Endodermal cell (in vitro differentiated cells): Measurements from ENCODE around the gene STAT2. TPM values are rescaled to one million over a fixed set of nuclear protein-coding genes. Genes with fewer than 3 reads are reported as not detected.
A peak's percentile ranks its signal among the peaks of the same experiment; 100 is the strongest.

ENCODE experiments used
- DNase-seq: peaks from one replicate; pipeline ENCODE4 v3.0.0-alpha.2; 2017
- H3K27ac ChIP-seq: 2 replicates; pipeline ENCODE4 v1.5.1; 2013; ENCODE audit warnings: mild to moderate bottlenecking, low read depth, low read length, moderate library complexity
- H3K27me3 ChIP-seq: 2 replicates; pipeline ENCODE4 v1.6.1; 2013; ENCODE audit warnings: mild to moderate bottlenecking, low read length, moderate library complexity; ENCODE audit not compliant: insufficient read depth, control insufficient read depth, poor library complexity, severe bottlenecking
- H3K36me3 ChIP-seq: 2 replicates; pipeline ENCODE4 v1.7.0; 2013; ENCODE audit warnings: mild to moderate bottlenecking, low read length, moderate library complexity; ENCODE audit not compliant: control insufficient read depth, insufficient read depth
- H3K4me1 ChIP-seq: one replicate; pipeline ENCODE4 v1.7.0; 2013; ENCODE audit warnings: low read length; ENCODE audit not compliant: control insufficient read depth, insufficient read depth
- H3K4me3 ChIP-seq: 2 replicates; pipeline ENCODE4 v1.5.1; 2013; ENCODE audit warnings: mild to moderate bottlenecking, low read length, moderate library complexity
- H3K9ac ChIP-seq: 2 replicates; pipeline ENCODE4 v1.6.1; 2013; ENCODE audit warnings: mild to moderate bottlenecking, low read length, moderate library complexity; ENCODE audit not compliant: poor library complexity, severe bottlenecking; ENCODE audit errors: extremely low read depth
- H3K9me3 ChIP-seq: 2 replicates; pipeline ENCODE4 v1.6.1; 2013; ENCODE audit warnings: mild to moderate bottlenecking, low read length, moderate library complexity; ENCODE audit not compliant: control insufficient read depth
- H3K27ac Mint-ChIP-seq: 2 replicates; pipeline ENCODE4 v1.8.0; 2020; ENCODE audit warnings: mixed read lengths
- H3K27me3 Mint-ChIP-seq: 2 replicates; pipeline ENCODE4 v1.8.0; 2021; ENCODE audit warnings: mild to moderate bottlenecking, mixed read lengths; ENCODE audit not compliant: insufficient read depth
- H3K36me3 Mint-ChIP-seq: 2 replicates; pipeline ENCODE4 v1.8.0; 2020; ENCODE audit warnings: low read depth, mixed read lengths
- H3K4me1 Mint-ChIP-seq: 2 replicates; pipeline ENCODE4 v1.8.0; 2020; ENCODE audit warnings: mixed read lengths
- H3K4me3 Mint-ChIP-seq: 2 replicates; pipeline ENCODE4 v1.8.0; 2020; ENCODE audit warnings: mild to moderate bottlenecking, moderate library complexity, mixed read lengths
- H3K9me3 Mint-ChIP-seq: 2 replicates; pipeline ENCODE4 v1.8.0; 2020; ENCODE audit warnings: mild to moderate bottlenecking, mixed read lengths
- CTCF ChIP-seq: fragments of 200-600 bp; sonication (generic); conservative IDR thresholded peaks from 2 replicates; pipeline ENCODE4 v1.5.0; 2021; ENCODE audit warnings: antibody characterized with exemption, mild to moderate bottlenecking
- WGBS, 2 experiments: methylation state at CpG; one replicate each; pipeline versions ENCODE4 v1.1.5 to v1.1.7; 2013; ENCODE audit warnings: missing lambda C conversion rate in 2 of 2, mixed read lengths in 1 of 2; ENCODE audit not compliant: insufficient coverage in 1 of 2, insufficient read length in 1 of 2; 5-methylcytosine and 5-hydroxymethylcytosine counted together
- total RNA-seq, 2 donors: library from RNA; stranded (reverse); fragmentation: NEBNext Ultra II Directional in 1 of 2; extraction: Animal tissue kit (Norgen Biotek cat#: 25700) in 1 of 2; gene quantifications; 2 replicates in 1 of 2; 3 replicates in 1 of 2; pipeline ENCODE4 v1.2.1, GENCODE V29; 2021

STAT2 gene
- total RNA-seq, 2 donors from 2014 or later = 107 to 112 TPM

- Mint-ChIP-seq H3K36me3 (peaks cover 3% of the 10 kb centered on the region), H3K4me1 (peaks cover 18% of the 10 kb centered on the region), H3K9me3 (no peaks in the 10 kb centered on the region), H3K27ac (peak overlapping the region; percentile 99), H3K4me3 (peak overlapping the region; percentile 82), H3K27me3 (no peaks in the 10 kb centered on the region)
- WGBS, 2 experiments = 16 to 24% methylated on average over 3 to 6 of the region's 6 CpGs
- Histone ChIP-seq H3K27ac (peak overlapping the region; percentile 47), H3K4me1 (no peaks in the 10 kb centered on the region), H3K4me3 (peak overlapping the region; percentile 91), H3K9me3 (no peaks in the 10 kb centered on the region), H3K36me3 (no peaks in the 10 kb centered on the region), H3K27me3 (no peaks in the 10 kb centered on the region), H3K9ac (peak overlapping the region; percentile 81)
- no peak for TF ChIP-seq CTCF
- no peak for DNase-seq
These were observed 25.5 kb downstream of the STAT2 start for GRCh38 chr12:56334490-56334793.

GRCh38 chr12:56333679-56334489 lies 26.0 kb downstream of the STAT2 start, which contains the start of gene PAN2:
TSS of gene PAN2 (minus strand) at chr12:56334000. CDS start at chr12:56333094, 906 bp downstream.
- peak; percentile 90 for TF ChIP-seq CTCF
- no peaks in the 10 kb centered on the region for H3K27me3 ChIP-seq
- H3K9me3 ChIP-seq = no peaks in the 10 kb centered on the region
- Mint-ChIP-seq H3K4me1 (peaks cover 12% of the 10 kb centered on the region), H3K4me3 (peak within 1 kb of the TSS; percentile 82), H3K27ac (peak within 1 kb of the TSS; percentile 99), H3K9me3 (no peaks in the 10 kb centered on the region), H3K27me3 (no peaks in the 10 kb centered on the region), H3K36me3 (peaks cover 3% of the 10 kb centered on the region)
- WGBS, 2 experiments = 0 to 2% methylated on average over 17 to 45 of the region's 45 CpGs
- H3K4me1 ChIP-seq = no peaks in the 10 kb centered on the region
- peak within 1 kb of the TSS; percentile 86 for H3K27ac ChIP-seq
- peak within 1 kb of the TSS; percentile 91 for H3K4me3 ChIP-seq
- no peaks in the 10 kb centered on the region for H3K36me3 ChIP-seq
- peak within 1 kb of the TSS; percentile 81 for H3K9ac ChIP-seq
- DNase-seq = peak; percentile 99

GRCh38 chr12:56333197-56333678 lies 26.7 kb downstream of the STAT2 start:
- H3K9me3 Mint-ChIP-seq = no peaks in the 10 kb centered on the region
- Histone ChIP-seq H3K27me3 (no peaks in the 10 kb centered on the region), H3K4me1 (no peaks in the 10 kb centered on the region), H3K36me3 (no peaks in the 10 kb centered on the region), H3K4me3 (peak overlapping the region; percentile 91), H3K9me3 (no peaks in the 10 kb centered on the region), H3K27ac (peak overlapping the region; percentile 86), H3K9ac (peak overlapping the region; percentile 81)
- no peaks in the 10 kb centered on the region for H3K27me3 Mint-ChIP-seq
- H3K27ac Mint-ChIP-seq = peak overlapping the region; percentile 99
- H3K4me1 Mint-ChIP-seq = peaks cover 8% of the 10 kb centered on the region
- WGBS, 2 experiments = 32% methylated on average over 6 of the region's 8 CpGs; no CpG with 5 or more reads in 1 of the 2 experiments
- H3K36me3 Mint-ChIP-seq = peaks cover 3% of the 10 kb centered on the region
- DNase-seq = no peak
- TF ChIP-seq CTCF = no peak
- H3K4me3 Mint-ChIP-seq = peak overlapping the region; percentile 82
